GM19395 (cell line): ENCODE measurements around the gene MUC12.
"Not testable (repeated sequence)": the region's sequence is repeated elsewhere in the genome, so short reads cannot be mapped to it uniquely, and the experiment has no call there.

Experiments
- ATAC-seq: cut with Tn5 transposase; IDR thresholded peaks from one replicate; pipeline ENCODE4 v1.9.1; 2021; ENCODE audit warnings: mild to moderate bottlenecking, moderate library complexity; ENCODE audit not compliant: unreplicated experiment

MUC12 gene

GRCh38 chr7:100984241-100984918 is 15.0 kb downstream of the MUC12 start:
- ATAC-seq, result not testable (repeated sequence)

DNA sequence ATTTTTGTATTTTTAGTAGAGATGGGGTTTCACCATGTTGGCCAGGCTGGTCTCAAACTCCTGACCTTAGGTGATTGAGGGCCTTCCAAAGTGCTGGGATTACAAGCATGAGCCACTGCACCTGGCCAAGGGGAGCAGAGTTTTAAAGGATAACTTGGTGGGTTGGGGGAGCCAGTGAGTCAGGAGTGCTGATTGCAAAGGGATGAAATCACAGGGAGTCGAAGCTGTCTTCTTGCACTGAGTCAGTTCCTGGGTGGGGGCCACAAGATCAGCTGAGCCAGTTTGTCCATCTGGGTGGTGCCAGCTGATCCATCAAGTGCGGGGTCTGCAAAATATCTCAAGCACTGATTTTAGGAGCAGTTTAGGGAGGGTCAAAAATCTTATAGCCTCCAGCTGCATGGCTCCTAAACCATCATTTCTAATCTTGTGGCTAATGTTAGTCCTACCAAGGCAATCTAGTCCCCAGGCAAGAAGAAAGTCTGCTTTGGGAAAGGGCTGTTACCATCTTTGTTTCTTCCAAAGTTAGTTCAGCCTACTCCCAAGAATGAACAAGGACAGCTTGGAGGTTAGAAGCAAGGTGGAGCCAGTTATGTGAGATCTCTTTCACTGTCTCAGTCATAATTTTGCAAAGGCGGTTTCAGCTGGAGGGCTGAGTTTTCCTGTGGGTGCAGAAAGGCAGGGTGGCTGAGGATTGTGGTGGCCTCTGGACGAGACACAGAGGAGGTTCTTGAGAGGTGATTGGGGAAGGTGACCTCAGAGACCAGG is 15.8 kb downstream of the MUC12 start:
- ATAC-seq, result not testable (repeated sequence)

GRCh38 chr7:100991631-100992030 is 22.3 kb downstream of the MUC12 start:
- ATAC-seq, result no peak

DNA sequence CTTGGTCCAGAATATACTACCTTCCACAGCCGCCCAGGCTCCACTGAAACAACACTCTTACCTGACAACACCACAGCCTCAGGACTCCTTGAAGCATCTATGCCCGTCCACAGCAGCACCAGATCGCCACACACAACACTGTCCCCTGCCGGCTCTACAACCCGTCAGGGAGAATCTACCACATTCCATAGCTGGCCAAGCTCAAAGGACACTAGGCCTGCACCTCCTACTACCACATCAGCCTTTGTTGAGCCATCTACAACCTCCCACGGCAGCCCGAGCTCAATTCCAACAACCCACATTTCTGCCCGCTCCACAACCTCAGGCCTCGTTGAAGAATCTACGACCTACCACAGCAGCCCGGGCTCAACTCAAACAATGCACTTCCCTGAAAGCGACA is 22.9 kb downstream of the MUC12 start:
- ATAC-seq, result not testable (repeated sequence)

DNA sequence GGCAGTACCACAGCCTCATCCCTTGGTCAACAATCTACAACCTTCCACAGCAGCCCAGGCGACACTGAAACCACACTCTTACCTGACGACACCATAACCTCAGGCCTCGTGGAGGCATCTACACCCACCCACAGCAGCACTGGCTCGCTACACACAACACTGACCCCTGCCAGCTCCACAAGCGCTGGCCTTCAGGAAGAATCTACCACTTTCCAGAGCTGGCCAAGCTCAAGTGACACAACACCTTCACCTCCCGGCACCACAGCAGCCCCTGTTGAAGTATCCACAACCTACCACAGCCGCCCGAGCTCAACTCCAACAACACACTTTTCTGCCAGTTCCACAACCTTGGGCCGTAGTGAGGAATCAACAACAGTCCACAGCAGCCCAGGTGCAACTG is 25.3 kb downstream of the MUC12 start:
- ATAC-seq, result not testable (repeated sequence)

DNA sequence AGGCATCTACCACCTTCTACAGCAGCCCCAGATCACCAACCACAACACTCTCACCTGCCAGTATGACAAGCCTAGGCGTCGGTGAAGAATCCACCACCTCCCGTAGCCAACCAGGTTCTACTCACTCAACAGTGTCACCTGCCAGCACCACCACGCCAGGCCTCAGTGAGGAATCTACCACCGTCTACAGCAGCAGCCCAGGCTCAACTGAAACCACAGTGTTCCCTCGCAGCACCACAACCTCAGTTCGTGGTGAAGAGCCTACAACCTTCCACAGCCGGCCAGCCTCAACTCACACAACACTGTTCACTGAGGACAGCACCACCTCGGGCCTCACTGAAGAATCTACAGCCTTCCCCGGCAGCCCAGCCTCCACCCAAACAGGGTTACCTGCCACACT is 29.2 kb downstream of the MUC12 start:
- not testable (repeated sequence) for ATAC-seq

GRCh38 chr7:100999334-100999733 is 30.0 kb downstream of the MUC12 start:
- not testable (repeated sequence) for ATAC-seq

GRCh38 chr7:101000025-101000424 is 30.7 kb downstream of the MUC12 start:
- not testable (repeated sequence) for ATAC-seq

GRCh38 chr7:101002333-101002732 is 33.0 kb downstream of the MUC12 start:
- ATAC-seq, result not testable (repeated sequence)

- ATAC-seq, result not testable (repeated sequence)
Observed at GRCh38 chr7:101007361-101007760, 38.0 kb downstream of the MUC12 start.

DNA sequence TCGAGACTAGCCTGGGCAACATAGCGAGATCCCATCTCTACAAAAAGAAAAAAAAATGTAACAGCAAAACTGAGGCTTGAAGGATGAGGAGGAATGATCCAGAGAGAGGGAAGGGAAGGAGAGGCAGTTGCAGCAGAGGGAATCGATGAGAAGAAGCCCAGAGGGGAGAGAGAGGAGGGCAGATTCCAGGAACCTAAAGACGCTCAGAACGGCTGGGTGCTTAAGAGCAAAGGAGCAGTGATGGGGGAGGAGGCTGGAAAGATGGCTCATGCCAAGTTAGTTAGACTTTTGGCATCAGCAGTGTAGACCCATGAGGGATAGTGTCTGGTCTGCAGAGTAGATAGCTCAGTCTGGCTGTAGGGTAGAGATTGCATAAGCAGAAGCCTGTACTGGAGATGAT is 40.3 kb downstream of the MUC12 start:
- no peak for ATAC-seq

- ATAC-seq, result no peak
Observed at GRCh38 chr7:101012931-101013330, 43.6 kb downstream of the MUC12 start.

GRCh38 chr7:101015626-101016025 is 46.3 kb downstream of the MUC12 start:
- no peak for ATAC-seq

- ATAC-seq, result peak; percentile 76
Observed at GRCh38 chr7:101017064-101017777, 47.9 kb downstream of the MUC12 start.

DNA sequence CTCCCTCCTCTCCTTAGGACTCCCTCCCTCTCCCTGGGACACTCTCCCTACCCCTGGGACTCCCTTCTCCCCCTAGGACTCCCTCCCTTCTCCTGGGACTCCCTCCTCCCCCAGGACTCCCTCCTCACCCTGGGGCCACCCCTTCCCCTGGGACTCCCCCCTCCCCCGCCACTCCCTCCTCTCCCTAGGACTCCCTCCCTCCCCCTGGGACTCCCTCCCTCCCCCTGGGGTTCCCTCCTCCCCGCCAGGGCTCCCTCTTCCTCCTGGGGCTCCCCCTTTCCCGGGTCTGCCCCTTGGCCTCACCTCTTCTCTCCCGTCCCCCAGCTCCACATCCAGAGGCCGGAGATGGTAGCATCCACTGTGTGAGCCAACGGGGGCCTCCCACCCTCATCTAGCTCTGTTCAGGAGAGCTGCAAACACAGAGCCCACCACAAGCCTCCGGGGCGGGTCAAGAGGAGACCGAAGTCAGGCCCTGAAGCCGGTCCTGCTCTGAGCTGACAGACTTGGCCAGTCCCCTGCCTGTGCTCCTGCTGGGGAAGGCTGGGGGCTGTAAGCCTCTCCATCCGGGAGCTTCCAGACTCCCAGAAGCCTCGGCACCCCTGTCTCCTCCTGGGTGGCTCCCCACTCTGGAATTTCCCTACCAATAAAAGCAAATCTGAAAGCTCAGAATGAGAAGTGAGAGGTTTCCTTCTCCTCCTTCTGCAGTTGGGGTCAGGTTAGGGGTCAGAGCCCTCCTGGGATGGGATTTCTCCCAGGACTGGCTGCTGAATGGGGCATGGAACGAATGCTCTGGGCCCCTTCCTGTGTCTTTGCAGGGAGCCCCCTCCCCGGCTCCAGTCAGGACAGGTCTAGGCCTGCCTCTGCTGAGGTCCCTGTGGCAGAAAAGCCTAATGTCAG is 49.2 kb downstream of the MUC12 start:
- no peak for ATAC-seq

DNA sequence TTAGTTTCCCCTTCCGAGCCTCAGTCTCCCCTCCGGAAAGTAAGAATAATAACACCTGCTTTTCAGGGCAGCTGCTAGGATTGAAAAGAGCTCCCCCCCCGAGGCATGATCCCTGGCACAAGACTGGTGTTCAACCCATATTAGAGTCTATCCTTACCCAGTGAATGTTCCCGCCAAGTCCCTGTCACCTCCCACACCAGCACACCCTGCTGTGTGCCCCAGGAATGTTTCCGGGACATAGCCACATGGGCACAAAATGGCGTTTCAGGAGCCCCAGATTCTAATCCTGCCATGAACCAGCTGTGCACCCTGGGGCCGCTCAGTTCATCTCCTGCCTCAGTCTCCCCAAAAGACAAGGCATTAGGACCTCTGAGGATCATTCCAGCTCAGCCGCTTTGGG is 51.1 kb downstream of the MUC12 start:
- ATAC-seq, result no peak

- no peak for ATAC-seq
Observed at GRCh38 chr7:101021703-101022102, 52.3 kb downstream of the MUC12 start.

DNA sequence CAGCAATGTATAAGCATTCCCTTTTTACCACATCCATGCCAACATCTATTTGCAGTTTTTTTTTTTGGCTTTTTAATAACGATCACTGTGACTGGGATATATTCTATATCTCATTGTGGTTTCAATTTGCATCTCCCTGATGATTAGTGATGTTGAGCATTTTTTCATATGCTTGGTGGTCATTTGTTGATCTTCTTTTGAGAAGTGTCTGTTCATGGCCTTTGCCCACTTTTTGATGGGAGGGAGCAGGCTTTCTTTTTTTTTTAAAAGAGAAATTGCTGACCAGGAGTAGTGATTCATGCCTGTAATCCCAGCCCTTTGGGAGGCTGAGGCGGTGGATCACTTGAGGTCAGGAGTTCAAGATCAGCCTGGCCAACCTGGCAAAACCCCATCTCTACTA is 54.5 kb downstream of the MUC12 start:
- ATAC-seq, result no peak

DNA sequence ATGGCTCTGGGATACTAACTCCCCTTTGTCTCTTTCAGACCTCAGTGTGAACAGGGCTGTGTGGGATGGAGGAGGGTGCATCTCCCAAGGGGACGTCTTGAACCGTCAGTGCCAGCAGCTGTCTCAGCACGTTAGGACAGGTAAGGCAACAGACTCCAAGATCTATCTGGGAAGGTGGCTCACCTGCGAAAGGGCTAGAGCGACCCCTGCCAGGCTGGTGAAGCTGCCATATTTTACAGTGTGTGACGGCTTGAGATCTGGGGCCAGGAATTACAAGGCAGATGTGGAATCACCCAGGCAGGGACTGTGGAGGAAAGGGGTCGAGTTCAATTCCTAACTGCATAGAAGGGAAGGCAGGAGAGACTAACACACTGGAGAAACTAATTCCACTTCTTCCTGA is 61.7 kb downstream of the MUC12 start:
- no peak for ATAC-seq

DNA sequence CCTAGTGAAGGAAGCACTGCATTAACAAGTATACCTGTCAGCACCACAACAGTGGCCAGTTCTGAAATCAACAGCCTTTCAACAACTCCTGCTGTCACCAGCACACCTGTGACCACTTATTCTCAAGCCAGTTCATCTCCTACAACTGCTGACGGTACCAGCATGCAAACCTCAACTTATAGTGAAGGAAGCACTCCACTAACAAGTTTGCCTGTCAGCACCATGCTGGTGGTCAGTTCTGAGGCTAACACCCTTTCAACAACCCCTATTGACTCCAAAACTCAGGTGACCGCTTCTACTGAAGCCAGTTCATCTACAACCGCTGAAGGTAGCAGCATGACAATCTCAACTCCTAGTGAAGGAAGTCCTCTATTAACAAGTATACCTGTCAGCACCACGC is 66.6 kb downstream of the MUC12 start:
- ATAC-seq, result no peak

DNA sequence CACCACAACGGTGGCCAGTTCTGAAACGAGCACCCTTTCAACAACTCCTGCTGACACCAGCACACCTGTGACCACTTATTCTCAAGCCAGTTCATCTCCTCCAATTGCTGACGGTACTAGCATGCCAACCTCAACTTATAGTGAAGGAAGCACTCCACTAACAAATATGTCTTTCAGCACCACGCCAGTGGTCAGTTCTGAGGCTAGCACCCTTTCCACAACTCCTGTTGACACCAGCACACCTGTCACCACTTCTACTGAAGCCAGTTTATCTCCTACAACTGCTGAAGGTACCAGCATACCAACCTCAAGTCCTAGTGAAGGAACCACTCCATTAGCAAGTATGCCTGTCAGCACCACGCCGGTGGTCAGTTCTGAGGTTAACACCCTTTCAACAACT is 71.9 kb downstream of the MUC12 start:
- not testable (repeated sequence) for ATAC-seq
